NCI-H1436 (cell line): Measurements from ENCODE around the gene DLL3.

Source experiments
- DNase-seq: peaks from one replicate; lab custom pipeline; 2025; lab: John Stamatoyannopoulos, UW

The DLL3 gene

GRCh38 chr19:39483141-39483540, 15.6 kb upstream of the DLL3 start:
- no peak for DNase-seq

GRCh38 chr19:39489756-39490155, 9.0 kb upstream of the DLL3 start:
- DNase-seq: no peak

GRCh38 chr19:39492225-39492624, 6.5 kb upstream of the DLL3 start:
- no peak for DNase-seq

- no peak for DNase-seq
These were observed 6.0 kb upstream of the DLL3 start for GRCh38 chr19:39492788-39493187.

- peak; percentile 20 for DNase-seq
These were observed 4.1 kb upstream of the DLL3 start for GRCh38 chr19:39494661-39495060.

GRCh38 chr19:39496063-39496462, 2.7 kb upstream of the DLL3 start:
- no peak for DNase-seq

- no peak for DNase-seq
These were observed 1.1 kb upstream of the DLL3 start for GRCh38 chr19:39497701-39497995.

- peak; percentile 90 for DNase-seq
These were observed 550 bp upstream of the DLL3 start for GRCh38 chr19:39497996-39498797.

GRCh38 chr19:39499932-39500331, 1.2 kb downstream of the DLL3 start:
- DNase-seq: no peak

GRCh38 chr19:39500543-39500942, 1.8 kb downstream of the DLL3 start:
- DNase-seq: no peak

- DNase-seq: no peak
These were observed 2.6 kb downstream of the DLL3 start for GRCh38 chr19:39501340-39501739.

GRCh38 chr19:39502640-39503417, 4.1 kb downstream of the DLL3 start:
- DNase-seq: no peak

GRCh38 chr19:39506598-39506943, 7.8 kb downstream of the DLL3 start:
- DNase-seq: no peak

GRCh38 chr19:39506944-39507714, 8.4 kb downstream of the DLL3 start:
- DNase-seq: no peak

- DNase-seq: no peak
These were observed 9.1 kb downstream of the DLL3 start for GRCh38 chr19:39507715-39508364.

GRCh38 chr19:39508629-39509028, 9.9 kb downstream of the DLL3 start:
- no peak for DNase-seq

GRCh38 chr19:39509233-39509632, 10.5 kb downstream of the DLL3 start:
- no peak for DNase-seq

GRCh38 chr19:39512988-39513387, 14.2 kb downstream of the DLL3 start:
- DNase-seq: no peak

- DNase-seq: peak; percentile 40
These were observed 16.2 kb downstream of the DLL3 start, which contains the start of gene SELENOV for GRCh38 chr19:39514840-39515550. Gene SELENOV, plus strand, starts transcription at chr19:39515139. Its CDS starts 74 bp downstream, at chr19:39515213.

GRCh38 chr19:39515551-39516191, 16.9 kb downstream of the DLL3 start:
- no peak for DNase-seq

GRCh38 chr19:39516270-39516669, 17.5 kb downstream of the DLL3 start:
- DNase-seq: no peak
